Calu3 (cell line): ENCODE results near the gene SERPINC1. TPM values are rescaled to one million over a fixed set of nuclear protein-coding genes. Genes with fewer than 3 reads are reported as not detected.

Experiments
- BruUV-seq: library from RNA; stranded (reverse); fragments of 400-500 nt; replicated peaks from 2 replicates; lab custom pipeline; 2021; lab: Mats Ljungman, UMichigan
- CTCF ChIA-PET: fragments of 300-600 bp; sonication (Branson Sonifier 250); formaldehyde crosslinking; loops from one replicate; lab custom pipeline; 2022; ENCODE audit warnings: antibody characterized with exemption; lab: Charles Lee
- DNase-seq: peaks from one replicate; pipeline ENCODE4 v3.0.0; 2022
- H3K27ac Mint-ChIP-seq: one replicate; pipeline ENCODE4 v1.8.0; 2022; ENCODE audit warnings: mixed read lengths; ENCODE audit not compliant: unreplicated experiment
- H3K27me3 Mint-ChIP-seq: one replicate; pipeline ENCODE4 v1.8.0; 2022; ENCODE audit warnings: mixed read lengths; ENCODE audit not compliant: unreplicated experiment
- H3K36me3 Mint-ChIP-seq: one replicate; pipeline ENCODE4 v1.8.0; 2022; ENCODE audit warnings: mild to moderate bottlenecking, moderate library complexity, mixed read lengths; ENCODE audit not compliant: insufficient read depth, unreplicated experiment
- H3K4me1 Mint-ChIP-seq: one replicate; pipeline ENCODE4 v1.8.0; 2022; ENCODE audit warnings: mild to moderate bottlenecking, low read depth, mixed read lengths; ENCODE audit not compliant: unreplicated experiment
- H3K4me3 Mint-ChIP-seq: one replicate; pipeline ENCODE4 v1.8.0; 2022; ENCODE audit warnings: mild to moderate bottlenecking, low read depth, moderate library complexity, mixed read lengths; ENCODE audit not compliant: unreplicated experiment
- H3K9me3 Mint-ChIP-seq: one replicate; pipeline ENCODE4 v1.8.0; 2022; ENCODE audit warnings: low read depth, mixed read lengths; ENCODE audit not compliant: unreplicated experiment
- CTCF ChIP-seq: fragments of 200-600 bp; IDR thresholded peaks from one replicate; pipeline ENCODE4 v1.8.0; 2022; ENCODE audit warnings: antibody characterized with exemption; ENCODE audit not compliant: unreplicated experiment
- intact Hi-C: fragments of 100-400 bp; cut with micrococcal nuclease; formaldehyde crosslinking; loops from one replicate; pipeline ENCODE4 v1.10.0; 2022; ENCODE audit not compliant: unreplicated experiment
- total RNA-seq: library from RNA; stranded (reverse); gene quantifications from 2 replicates; pipeline ENCODE4 v1.2.3, GENCODE V29; 2022

Gene SERPINC1
- total RNA-seq, 1 experiment from 2014 or later = 0.59 TPM

- DNase-seq = peak; percentile 100
- TF ChIP-seq CTCF = no peak
- Mint-ChIP-seq H3K27me3 (peaks cover 13% of the 10 kb centered on the region), H3K36me3 (peaks cover 63% of the 10 kb centered on the region), H3K4me1 (peaks cover 28% of the 10 kb centered on the region), H3K9me3 (no peaks in the 10 kb centered on the region), H3K27ac (peak within 1 kb of the TSS; percentile 100), H3K4me3 (peak within 1 kb of the TSS; percentile 81)
- intact Hi-C loops = loop anchor here (5.0 kb wide), 2 partner anchors 154 to 204 kb away; partner anchors contain the start of gene RC3H1
- CTCF ChIA-PET = interaction anchor here (0.6 to 1.1 kb wide), 6 partner anchors 8 to 1027 kb away, joined by 3 to 8 read pairs (median 4); partner anchors contain the start of genes CENPL and DARS2
- BruUV-seq = no TSS peak
These were observed 49.3 kb downstream of the SERPINC1 start, which contains the start of gene GAS5 for GRCh38 chr1:173867753-173868265. Gene GAS5 (minus strand): TSS chr1:173867989.

- H3K36me3 Mint-ChIP-seq = peaks cover 69% of the 10 kb centered on the region
- H3K4me1 Mint-ChIP-seq = peaks cover 28% of the 10 kb centered on the region
These were observed 49.9 kb downstream of the SERPINC1 start for GRCh38 chr1:173867141-173867752.

GRCh38 chr1:173866413-173867115 is 50.6 kb downstream of the SERPINC1 start:
- peak overlapping the region; percentile 81 for H3K4me3 Mint-ChIP-seq
- CTCF ChIA-PET = no interaction called here

More at GRCh38 chr1:173867141-173867752, 49.9 kb downstream of the SERPINC1 start:
- TF ChIP-seq CTCF = no peak
- TSS peak; percentile 44 for BruUV-seq
- no peaks in the 10 kb centered on the region for H3K9me3 Mint-ChIP-seq
- CTCF ChIA-PET = interaction anchor here (1.1 kb wide), 1 partner anchor 248 kb away, joined by 4 read pairs; no protein-coding TSS in a partner anchor
- intact Hi-C loops = loop anchor here (5.0 kb wide), 2 partner anchors 155 to 205 kb away; partner anchors contain the start of gene RC3H1
- H3K27me3 Mint-ChIP-seq = peaks cover 13% of the 10 kb centered on the region
- DNase-seq = peak; percentile 41
- H3K27ac Mint-ChIP-seq = peak overlapping the region; percentile 100
- peak overlapping the region; percentile 81 for H3K4me3 Mint-ChIP-seq

More at GRCh38 chr1:173866413-173867115, 50.6 kb downstream of the SERPINC1 start:
- BruUV-seq = no TSS peak
- peak overlapping the region; percentile 100 for H3K27ac Mint-ChIP-seq
- intact Hi-C loops = loop anchor here (5.0 kb wide), 2 partner anchors 156 to 206 kb away; partner anchors contain the start of gene RC3H1
- no peak for TF ChIP-seq CTCF
- peaks cover 28% of the 10 kb centered on the region for H3K4me1 Mint-ChIP-seq
- no peaks in the 10 kb centered on the region for H3K9me3 Mint-ChIP-seq
- H3K36me3 Mint-ChIP-seq = peaks cover 76% of the 10 kb centered on the region
- H3K27me3 Mint-ChIP-seq = peaks cover 13% of the 10 kb centered on the region
- DNase-seq = no peak
